H9 (cell line): ENCODE measurements around the gene SAMM50. TPM values are rescaled to one million over a fixed set of nuclear protein-coding genes. Genes with fewer than 3 reads are reported as not detected.

Experiments used
- DNase-seq: peaks from one replicate; pipeline ENCODE4 v3.0.0-alpha.2; 2017
- H2AFZ ChIP-seq: one replicate; pipeline ENCODE4 v1.6.1; 2013; ENCODE audit warnings: mild to moderate bottlenecking, low read length, control low read depth, moderate library complexity
- H2AK5ac ChIP-seq: 2 replicates; pipeline ENCODE4 v1.6.1; 2013; ENCODE audit warnings: low read length, control low read depth, mixed read lengths; ENCODE audit not compliant: insufficient read length
- H2BK120ac ChIP-seq: one replicate; pipeline ENCODE4 v1.6.1; 2013; ENCODE audit warnings: low read depth, mild to moderate bottlenecking, low read length, control low read depth, inconsistent platforms; ENCODE audit not compliant: poor library complexity, severe bottlenecking
- H2BK12ac ChIP-seq: 2 replicates; pipeline ENCODE4 v1.6.1; 2013; ENCODE audit warnings: low read length, control low read depth, mixed read lengths, low read depth; ENCODE audit not compliant: insufficient read length
- H2BK15ac ChIP-seq: 2 replicates; pipeline ENCODE4 v1.6.1; 2013; ENCODE audit warnings: low read depth, low read length, control low read depth
- H2BK20ac ChIP-seq: one replicate; pipeline ENCODE4 v1.6.1; 2013; ENCODE audit warnings: low read depth, mild to moderate bottlenecking, low read length, control low read depth, inconsistent platforms; ENCODE audit not compliant: poor library complexity, severe bottlenecking
- H2BK5ac ChIP-seq: 2 replicates; pipeline ENCODE4 v1.6.1; 2013; ENCODE audit warnings: low read length, control low read depth, mixed read lengths; ENCODE audit not compliant: insufficient read length
- H3K14ac ChIP-seq: 2 replicates; pipeline ENCODE4 v1.6.1; 2013; ENCODE audit warnings: low read length, control low read depth; ENCODE audit not compliant: insufficient read depth
- H3K18ac ChIP-seq: 2 replicates; pipeline ENCODE4 v1.6.1; 2013; ENCODE audit warnings: low read depth, mild to moderate bottlenecking, mixed read lengths, low read length, control low read depth; ENCODE audit not compliant: insufficient read length
- H3K23ac ChIP-seq: 2 replicates; pipeline ENCODE4 v1.6.1; 2013; ENCODE audit warnings: low read length, control low read depth, mixed read lengths, low read depth; ENCODE audit not compliant: insufficient read length
- H3K23me2 ChIP-seq: 2 replicates; pipeline ENCODE4 v1.6.1; 2013; ENCODE audit warnings: low read depth, mild to moderate bottlenecking, mixed read lengths, low read length, control low read depth; ENCODE audit not compliant: insufficient read length, poor library complexity, severe bottlenecking
- H3K27ac ChIP-seq: 2 replicates; pipeline ENCODE4 v1.5.1; 2013; ENCODE audit warnings: low read length, control low read depth, mixed read lengths, low read depth; ENCODE audit not compliant: insufficient read length
- H3K27me3 ChIP-seq: 2 replicates; pipeline ENCODE4 v1.6.1; 2013; ENCODE audit warnings: low read length, control low read depth, inconsistent platforms; ENCODE audit not compliant: insufficient read depth
- H3K4ac ChIP-seq: 2 replicates; pipeline ENCODE4 v1.6.1; 2013; ENCODE audit warnings: low read depth, mild to moderate bottlenecking, control low read depth, inconsistent platforms, low read length, moderate library complexity
- H3K4me1 ChIP-seq: 2 replicates; pipeline ENCODE4 v1.6.1; 2013; ENCODE audit warnings: low read length, control low read depth, inconsistent platforms; ENCODE audit not compliant: insufficient read depth
- H3K4me2 ChIP-seq: 2 replicates; pipeline ENCODE4 v1.6.1; 2013; ENCODE audit warnings: low read length, control low read depth, mixed read lengths; ENCODE audit not compliant: insufficient read length, insufficient read depth
- H3K56ac ChIP-seq: 2 replicates; pipeline ENCODE4 v1.6.1; 2013; ENCODE audit warnings: low read depth, mild to moderate bottlenecking, mixed read lengths, low read length, control low read depth; ENCODE audit not compliant: insufficient read length
- H3K79me1 ChIP-seq: 2 replicates; pipeline ENCODE4 v1.6.1; 2013; ENCODE audit warnings: low read depth, mild to moderate bottlenecking, moderate library complexity, low read length, control low read depth, inconsistent platforms; ENCODE audit not compliant: insufficient read depth, poor library complexity, severe bottlenecking
- H3K79me2 ChIP-seq: 2 replicates; pipeline ENCODE4 v1.6.1; 2013; ENCODE audit warnings: low read length, control low read depth, inconsistent platforms; ENCODE audit not compliant: insufficient read depth
- H3K9ac ChIP-seq: 2 replicates; pipeline ENCODE4 v1.6.1; 2013; ENCODE audit warnings: low read length, control low read depth, mixed read lengths; ENCODE audit not compliant: insufficient read length; ENCODE audit errors: extremely low read depth
- H3K9me3 ChIP-seq: one replicate; pipeline ENCODE4 v1.6.1; 2013; ENCODE audit warnings: low read depth, low read length, inconsistent platforms; ENCODE audit not compliant: control insufficient read depth
- H3T11ph ChIP-seq: one replicate; pipeline ENCODE4 v1.6.1; 2013; ENCODE audit warnings: mild to moderate bottlenecking, low read length, control low read depth, inconsistent platforms
- H4K20me1 ChIP-seq: one replicate; pipeline ENCODE4 v1.6.1; 2013; ENCODE audit not compliant: control insufficient read depth, insufficient read length, insufficient read depth
- H4K5ac ChIP-seq: 2 replicates; pipeline ENCODE4 v1.6.1; 2013; ENCODE audit warnings: low read depth, mild to moderate bottlenecking, mixed read lengths, low read length, control low read depth; ENCODE audit not compliant: insufficient read length
- H4K8ac ChIP-seq: replicated peaks from 2 replicates; pipeline ENCODE4 v1.6.1; 2013; ENCODE audit warnings: low read length, control low read depth, mixed read lengths, low read depth; ENCODE audit not compliant: insufficient read length
- H4K91ac ChIP-seq: 2 replicates; pipeline ENCODE4 v1.6.1; 2013; ENCODE audit warnings: low read depth, mild to moderate bottlenecking, moderate library complexity, mixed read lengths, low read length, control low read depth; ENCODE audit not compliant: insufficient read length
- H3K27ac Mint-ChIP-seq, 3 experiments: 2 replicates in 2 of 3; 3 replicates in 1 of 3; pipeline ENCODE4 v1.8.0; 2020 to 2021; ENCODE audit warnings: mixed read lengths in 3 of 3, mild to moderate bottlenecking in 1 of 3, moderate library complexity in 1 of 3
- H3K27me3 Mint-ChIP-seq: 2 replicates; pipeline ENCODE4 v1.8.0; 2021; ENCODE audit warnings: low read depth, mild to moderate bottlenecking, moderate library complexity, mixed read lengths
- H3K36me3 Mint-ChIP-seq, 3 experiments: 2 replicates in 2 of 3; 3 replicates in 1 of 3; pipeline ENCODE4 v1.8.0; 2020 to 2021; ENCODE audit warnings: low read depth in 3 of 3, mixed read lengths in 3 of 3; ENCODE audit not compliant: insufficient read depth in 1 of 3
- H3K4me1 Mint-ChIP-seq, 2 experiments: 2 replicates each; pipeline ENCODE4 v1.8.0; 2020; ENCODE audit warnings: mixed read lengths in 2 of 2
- H3K4me3 Mint-ChIP-seq, 2 experiments: 2 replicates in 1 of 2; 3 replicates in 1 of 2; pipeline ENCODE4 v1.8.0; 2020 to 2021; ENCODE audit warnings: mild to moderate bottlenecking in 2 of 2, mixed read lengths in 2 of 2, moderate library complexity in 1 of 2
- H3K9me3 Mint-ChIP-seq, 2 experiments: 2 replicates in 1 of 2; 3 replicates in 1 of 2; pipeline ENCODE4 v1.8.0; 2020; ENCODE audit warnings: mild to moderate bottlenecking in 2 of 2, mixed read lengths in 2 of 2, moderate library complexity in 1 of 2
- WGBS: extraction: QIAGEN DNeasy Blood & Tissue Kit; methylation state at CpG from one replicate; pipeline ENCODE4 v1.1.7; 2013; ENCODE audit warnings: missing lambda C conversion rate, low lambda C conversion rate, mixed read lengths; ENCODE audit not compliant: insufficient read length; ENCODE audit errors: extremely low coverage; 5-methylcytosine and 5-hydroxymethylcytosine counted together
- total RNA-seq: library from RNA; stranded (reverse); gene quantifications from 2 replicates; pipeline ENCODE4 v1.2.1, GENCODE V29; 2021
- TF ChIP-seq, protein P1 (sequence below): fragments of 200-600 bp; sonication (generic); conservative IDR thresholded peaks from 3 replicates; pipeline ENCODE4 v1.8.0; 2021; ENCODE audit warnings: antibody characterized with exemption, mild to moderate bottlenecking

SAMM50 gene
- total RNA-seq, 1 experiment from 2014 or later, result 57.2 TPM

DNA sequence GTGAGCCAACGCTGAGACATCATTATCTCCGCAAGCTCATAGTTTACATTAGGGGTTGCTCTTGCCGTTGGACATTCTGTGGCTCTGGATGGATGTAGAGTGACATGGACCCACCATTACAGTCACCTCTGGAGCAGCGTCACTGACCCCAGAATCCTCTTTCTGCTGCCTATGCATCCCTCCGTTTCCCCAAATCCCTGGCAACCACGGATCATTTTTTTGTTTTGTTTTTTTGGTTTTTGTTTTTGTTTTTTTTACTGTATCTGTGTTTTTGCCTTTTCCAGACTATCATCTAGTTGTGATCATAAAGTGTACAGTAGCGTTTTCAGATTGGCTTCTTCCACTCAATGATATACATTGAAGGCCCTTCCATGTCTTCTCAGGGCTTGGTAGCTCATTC, 72.8 kb downstream of the SAMM50 start:
- Histone ChIP-seq H2BK120ac (no peak overlapping the region), H3K79me2 (no peaks in the 10 kb centered on the region), H3K4ac (no peak overlapping the region), H2AFZ (no peak overlapping the region), H2BK20ac (no peak overlapping the region), H3K23me2 (peaks cover 8% of the 10 kb centered on the region), H3K9ac (no peak overlapping the region), H3T11ph (no peak overlapping the region), H4K5ac (no peak overlapping the region), H2BK5ac (no peak overlapping the region), H3K56ac (no peak overlapping the region), H3K14ac (no peak overlapping the region), H2BK12ac (no peak overlapping the region), H3K4me2 (no peak overlapping the region), H3K79me1 (no peaks in the 10 kb centered on the region), H3K27me3 (no peaks in the 10 kb centered on the region), H4K8ac (no peak overlapping the region), H4K20me1 (no peaks in the 10 kb centered on the region), H3K4me1 (no peaks in the 10 kb centered on the region; the same call in 1 of the 2 replicates), H2AK5ac (no peak overlapping the region), H4K91ac (no peak overlapping the region), H2BK15ac (no peak overlapping the region), H3K27ac (no peak overlapping the region), H3K23ac (no peak overlapping the region), H3K18ac (no peak overlapping the region), H3K9me3 (no peaks in the 10 kb centered on the region)
- DNase-seq, result no peak
- Mint-ChIP-seq H3K4me3 (no peak overlapping the region), H3K36me3 (no peaks in the 10 kb centered on the region), H3K27me3 (peaks cover 12% of the 10 kb centered on the region), H3K4me1 (peaks cover 22 to 24% of the 10 kb centered on the region in 2 experiments), H3K27ac (no peak overlapping the region), H3K9me3 (no peaks in the 10 kb centered on the region)
- WGBS, result no CpG with 5 or more reads among the region's 7 CpGs
- TF ChIP-seq, protein P1, sequence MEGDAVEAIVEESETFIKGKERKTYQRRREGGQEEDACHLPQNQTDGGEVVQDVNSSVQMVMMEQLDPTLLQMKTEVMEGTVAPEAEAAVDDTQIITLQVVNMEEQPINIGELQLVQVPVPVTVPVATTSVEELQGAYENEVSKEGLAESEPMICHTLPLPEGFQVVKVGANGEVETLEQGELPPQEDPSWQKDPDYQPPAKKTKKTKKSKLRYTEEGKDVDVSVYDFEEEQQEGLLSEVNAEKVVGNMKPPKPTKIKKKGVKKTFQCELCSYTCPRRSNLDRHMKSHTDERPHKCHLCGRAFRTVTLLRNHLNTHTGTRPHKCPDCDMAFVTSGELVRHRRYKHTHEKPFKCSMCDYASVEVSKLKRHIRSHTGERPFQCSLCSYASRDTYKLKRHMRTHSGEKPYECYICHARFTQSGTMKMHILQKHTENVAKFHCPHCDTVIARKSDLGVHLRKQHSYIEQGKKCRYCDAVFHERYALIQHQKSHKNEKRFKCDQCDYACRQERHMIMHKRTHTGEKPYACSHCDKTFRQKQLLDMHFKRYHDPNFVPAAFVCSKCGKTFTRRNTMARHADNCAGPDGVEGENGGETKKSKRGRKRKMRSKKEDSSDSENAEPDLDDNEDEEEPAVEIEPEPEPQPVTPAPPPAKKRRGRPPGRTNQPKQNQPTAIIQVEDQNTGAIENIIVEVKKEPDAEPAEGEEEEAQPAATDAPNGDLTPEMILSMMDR, result no peak
